ENCODE data around the gene GPR151. TPM values are rescaled to one million over a fixed set of nuclear protein-coding genes. Genes with fewer than 3 reads are reported as not detected.
"Not testable (repeated sequence)": the region's sequence is repeated elsewhere in the genome, so short reads cannot be mapped to it uniquely, and the experiment has no call there.

The GPR151 gene
- total RNA-seq: not detected in 2 replicates

DNA sequence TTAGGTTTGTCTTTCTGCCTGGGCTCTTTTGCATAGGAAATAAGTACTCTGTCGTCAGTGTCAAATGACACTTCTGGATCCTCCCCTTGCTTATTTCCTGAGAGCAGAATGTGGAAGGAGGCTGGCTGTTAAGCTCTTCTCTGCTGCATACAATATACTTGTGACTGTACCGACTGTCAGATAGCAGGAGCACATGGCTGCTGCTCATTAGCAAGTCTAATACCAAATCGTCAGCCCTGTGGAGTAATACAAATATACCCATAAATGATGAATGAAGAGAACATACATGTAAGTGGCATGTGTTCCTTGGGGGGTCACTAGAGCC is at the start of gene GPR151:
TSS of gene GPR151 (minus strand) at position 40 of the 325 bp plus-strand sequence. CDS start 77 bp downstream, outside the sequence.
- DNase-seq (ENCODE audit: low read depth in 2 of 2): peak in 1 of 2 donors; percentile 5

DNA sequence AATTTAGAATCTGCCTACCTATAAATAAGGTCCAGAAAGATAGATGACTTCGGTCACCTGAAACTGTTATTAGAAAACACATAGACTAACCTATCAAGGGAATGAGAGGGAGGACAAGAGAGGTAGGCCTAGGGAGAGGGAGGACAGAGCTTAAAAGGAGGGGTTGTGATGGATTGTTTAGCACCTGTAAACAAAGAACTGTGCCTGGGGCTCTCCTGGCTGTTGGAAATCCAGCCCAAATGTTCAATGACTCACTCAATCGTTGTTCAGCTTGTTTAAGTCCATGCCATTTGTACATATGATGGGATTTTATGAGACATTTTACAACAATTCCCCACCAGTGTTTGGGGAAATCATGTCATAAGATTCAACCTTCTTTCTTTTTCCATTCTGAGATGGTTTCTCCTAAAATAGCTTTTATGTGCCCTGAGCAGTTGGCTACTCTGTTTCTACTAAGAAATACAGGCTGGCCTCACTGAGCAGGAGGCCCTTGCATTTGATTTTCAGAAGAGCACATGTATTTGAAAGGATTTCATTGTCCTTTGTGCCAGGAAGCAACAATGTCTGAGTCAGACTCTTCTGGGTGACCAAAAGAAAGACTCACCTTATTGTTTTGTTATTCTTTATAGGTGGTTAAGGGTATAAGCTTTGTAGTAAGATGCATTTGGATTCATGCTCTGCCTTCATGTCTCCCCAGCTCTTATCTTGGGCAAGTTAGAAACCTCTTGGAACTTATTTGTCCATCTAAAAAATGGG is 48.2 kb upstream of the GPR151 start:
- DNase-seq (ENCODE audit: low read depth in 2 of 2): no peak

DNA sequence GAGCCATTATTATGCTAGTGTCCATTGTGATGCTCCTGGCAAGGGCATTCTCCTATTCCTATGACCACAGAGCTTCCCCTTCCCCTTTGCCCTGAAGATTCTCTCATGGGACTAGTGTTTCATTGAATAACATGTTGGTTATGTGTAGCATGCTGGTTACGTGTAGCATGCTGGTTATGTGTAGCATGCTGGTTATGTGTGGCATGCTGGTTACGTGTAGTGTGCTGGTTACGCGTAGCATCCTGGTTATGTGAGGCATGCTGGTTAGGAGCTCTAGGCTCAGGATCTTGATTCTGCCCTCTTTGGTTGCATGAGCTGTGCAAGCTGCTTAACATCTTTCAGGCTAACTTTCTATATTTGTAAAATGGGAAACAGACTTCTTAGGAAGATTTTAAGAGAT is 46.5 kb upstream of the GPR151 start:
- DNase-seq (ENCODE audit: low read depth in 2 of 2): no peak

DNA sequence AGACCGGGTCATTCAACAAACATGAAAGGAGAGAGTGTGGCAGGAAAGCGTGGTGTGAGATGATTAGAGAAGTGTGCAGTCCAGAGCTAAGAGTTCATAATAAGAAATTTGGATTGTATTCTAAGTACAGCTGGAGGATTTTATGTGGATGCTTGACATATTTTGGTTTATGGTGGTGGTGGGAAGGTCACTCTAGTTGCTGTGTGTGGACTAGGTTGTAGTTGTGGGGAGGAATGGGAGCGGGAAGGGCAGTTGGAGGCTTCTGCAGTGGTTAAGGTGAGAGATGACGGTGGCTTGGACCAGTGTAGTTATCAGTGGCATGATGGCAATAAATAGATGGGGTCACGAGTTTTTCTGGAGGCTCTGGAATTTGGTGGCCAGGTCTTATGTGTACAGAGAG is 45.7 kb upstream of the GPR151 start:
- DNase-seq (ENCODE audit: low read depth in 2 of 2): no peak

DNA sequence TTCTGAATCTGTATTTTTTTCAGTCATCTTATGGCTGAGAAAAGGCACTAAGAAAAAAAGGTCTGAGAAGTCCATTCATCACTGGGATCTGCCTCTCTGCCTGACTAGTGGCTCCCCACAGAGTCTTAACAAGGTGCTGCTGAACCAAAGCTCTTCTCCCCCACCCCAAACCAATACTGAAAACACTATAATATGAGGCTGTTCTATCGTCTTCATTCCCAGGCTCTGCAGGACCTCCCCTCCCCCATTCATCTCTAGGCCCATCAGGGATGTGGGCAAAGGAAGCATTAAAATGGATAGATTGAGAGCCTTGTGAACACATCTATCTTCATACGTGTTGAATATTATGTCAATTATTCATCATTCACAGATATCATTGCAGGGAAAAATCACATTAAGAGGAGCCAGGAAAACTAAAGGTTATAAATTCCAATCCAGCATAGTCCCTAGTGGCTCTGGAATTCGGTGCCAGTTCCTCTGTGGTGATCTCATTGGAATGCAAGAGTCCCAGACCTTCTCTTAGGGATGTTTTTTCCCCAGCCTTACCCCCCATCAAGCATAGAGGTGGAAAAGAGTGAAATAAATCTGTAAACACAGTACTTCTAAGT is 44.3 kb upstream of the GPR151 start:
- no peak for DNase-seq (ENCODE audit: low read depth in 2 of 2)

DNA sequence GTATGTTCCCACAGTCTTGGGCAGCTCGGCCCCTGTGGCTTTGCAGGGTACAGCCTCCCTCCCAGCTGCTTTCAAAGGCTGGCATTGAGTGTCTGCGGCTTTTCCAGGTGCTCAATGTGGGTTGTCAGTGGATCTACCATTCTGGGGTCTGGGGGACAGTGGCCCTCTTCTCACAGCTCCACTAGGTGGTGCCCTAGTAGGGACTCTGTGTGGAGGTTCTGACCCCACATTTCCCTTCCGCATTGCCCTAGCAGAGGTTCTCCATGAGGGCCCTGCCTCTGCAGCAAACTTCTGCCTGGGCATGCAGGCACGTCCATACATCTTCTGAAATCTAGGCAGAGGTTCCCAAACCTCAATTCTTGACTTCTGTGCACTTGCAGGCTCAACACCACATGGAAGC is 40.9 kb upstream of the GPR151 start:
- DNase-seq (ENCODE audit: low read depth in 2 of 2): not testable (repeated sequence)

DNA sequence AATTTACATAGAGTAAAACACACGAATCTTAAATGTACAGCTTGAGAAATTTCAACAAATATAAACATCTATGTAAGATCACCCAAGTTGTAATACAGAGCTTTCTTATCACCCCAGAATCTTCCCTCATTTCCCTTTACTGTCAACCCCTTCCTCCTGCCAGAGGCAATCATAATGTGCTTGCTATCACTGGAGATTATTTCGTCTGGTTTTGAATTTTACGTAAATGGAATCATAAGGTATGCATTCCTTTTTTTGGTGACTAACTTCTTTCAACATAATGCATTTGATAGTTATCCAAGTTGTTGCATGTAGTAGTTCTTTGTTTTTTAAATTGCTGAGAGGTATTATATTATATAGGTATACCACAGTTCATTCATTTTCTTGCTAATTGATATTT is 37.5 kb upstream of the GPR151 start:
- no peak for DNase-seq (ENCODE audit: low read depth in 2 of 2)

DNA sequence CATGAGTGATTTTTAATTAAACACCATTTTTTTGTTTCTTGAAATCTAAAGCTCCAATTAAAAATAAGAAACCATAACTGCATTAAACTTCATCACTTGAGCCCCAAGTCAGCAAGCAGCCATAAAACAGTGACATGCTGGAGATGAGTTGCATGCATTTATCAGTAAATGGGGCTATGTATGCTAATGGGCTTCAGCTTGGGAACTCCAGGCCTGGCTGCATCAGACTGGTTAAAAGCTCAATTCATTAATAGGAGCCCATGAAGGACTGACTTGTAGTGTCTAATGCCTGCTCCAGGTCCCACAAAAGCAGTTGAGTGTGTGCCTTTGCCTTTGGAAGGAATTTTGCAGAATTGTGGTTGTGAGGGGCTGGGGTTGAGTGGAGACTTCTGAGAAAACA is 33.6 kb upstream of the GPR151 start:
- DNase-seq (ENCODE audit: low read depth in 2 of 2): no peak

DNA sequence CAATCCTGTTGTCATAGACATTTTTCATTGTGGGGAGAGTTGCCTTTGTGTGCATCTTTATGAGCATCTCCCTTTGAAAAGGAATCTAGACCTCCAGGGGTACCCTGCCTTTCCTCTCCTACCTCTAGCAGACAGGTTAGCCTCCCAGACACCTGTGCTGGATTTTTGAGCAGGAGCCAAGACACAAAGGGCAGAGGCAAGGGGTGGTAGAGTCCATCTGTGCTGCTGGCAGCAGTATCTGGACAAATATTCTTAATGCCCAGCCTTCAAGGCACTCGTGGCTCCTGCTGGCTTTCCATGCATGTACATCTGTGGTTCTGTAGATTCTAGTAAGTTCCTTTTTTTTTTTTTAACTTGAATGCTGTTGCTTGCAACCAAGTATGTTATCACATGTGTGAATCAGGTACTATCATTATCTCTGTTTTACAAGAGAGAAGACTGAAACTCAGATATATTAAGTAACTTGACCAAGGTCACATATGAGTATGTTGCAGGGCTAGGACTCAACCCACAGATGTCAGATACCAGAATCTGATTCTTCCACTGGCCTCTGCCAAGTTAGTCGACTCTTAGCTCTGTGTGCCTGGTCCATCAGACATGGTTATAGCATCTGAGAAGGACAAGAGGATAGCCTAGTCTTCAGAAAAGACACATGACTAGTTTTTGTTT is 32.9 kb upstream of the GPR151 start:
- DNase-seq (ENCODE audit: low read depth in 2 of 2): no peak

DNA sequence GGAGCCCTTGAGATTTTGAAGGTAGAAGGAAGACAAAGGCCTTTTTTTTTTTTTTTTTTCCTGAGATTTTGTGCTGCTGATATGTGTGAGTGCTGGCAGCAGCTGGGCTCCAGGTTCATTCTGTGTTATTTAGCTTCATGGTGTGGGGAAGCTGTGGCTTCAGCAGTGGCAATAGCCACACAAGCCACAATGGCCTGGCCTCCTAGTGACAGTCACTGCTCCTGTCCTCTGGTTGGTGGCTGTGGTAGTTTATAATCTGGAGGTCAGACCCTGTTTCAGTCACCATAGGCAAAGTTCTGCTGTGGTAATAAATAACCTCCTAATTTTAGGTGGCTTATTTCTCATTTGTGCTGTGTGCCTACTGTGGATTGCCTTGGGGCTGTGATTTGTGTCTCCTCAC is 28.2 kb upstream of the GPR151 start:
- no peak for DNase-seq (ENCODE audit: low read depth in 2 of 2)

DNA sequence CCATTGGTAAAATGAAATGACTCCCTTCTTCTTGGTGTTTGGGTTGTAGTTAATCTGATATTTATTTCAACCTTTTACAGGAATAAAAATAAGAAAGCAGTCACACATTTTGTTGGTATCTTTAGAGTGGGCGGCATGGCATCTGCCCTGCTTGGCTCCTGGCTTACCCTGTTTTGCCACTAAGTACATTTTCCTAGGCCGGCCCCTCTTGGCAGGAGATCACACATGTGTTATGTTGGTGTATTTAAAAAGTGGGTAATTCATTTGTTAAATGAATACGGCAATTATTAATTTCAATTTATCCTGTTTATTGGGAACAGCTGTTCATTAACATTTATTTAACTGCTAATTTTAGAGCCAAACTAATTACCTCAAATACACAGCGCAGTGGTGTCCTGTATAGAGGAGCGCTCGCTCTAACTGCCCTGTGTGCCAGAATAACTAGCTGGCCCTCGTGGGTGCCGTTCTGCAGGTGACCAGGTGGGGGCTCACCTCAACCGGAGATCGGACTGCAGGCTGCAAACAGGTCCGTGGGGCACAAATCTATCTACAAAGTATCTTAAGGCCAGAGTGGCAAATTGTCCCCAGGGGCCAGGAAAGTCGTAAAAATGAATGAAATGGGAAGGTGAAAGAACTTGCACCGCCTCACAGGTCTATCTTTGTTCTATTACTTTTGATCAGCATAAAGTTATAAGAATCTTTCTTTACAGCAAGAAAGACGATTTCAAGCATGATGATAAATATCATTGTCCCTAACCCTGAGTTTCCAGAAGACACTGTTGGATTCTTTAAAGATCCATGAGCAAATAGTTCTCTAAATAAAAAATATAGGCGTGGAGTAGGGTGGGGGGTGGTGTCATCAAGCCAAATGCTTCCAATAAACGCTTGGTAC is 26.2 kb upstream of the GPR151 start:
- peak; percentile 37 to 67 for DNase-seq (ENCODE audit: low read depth in 2 of 2)

DNA sequence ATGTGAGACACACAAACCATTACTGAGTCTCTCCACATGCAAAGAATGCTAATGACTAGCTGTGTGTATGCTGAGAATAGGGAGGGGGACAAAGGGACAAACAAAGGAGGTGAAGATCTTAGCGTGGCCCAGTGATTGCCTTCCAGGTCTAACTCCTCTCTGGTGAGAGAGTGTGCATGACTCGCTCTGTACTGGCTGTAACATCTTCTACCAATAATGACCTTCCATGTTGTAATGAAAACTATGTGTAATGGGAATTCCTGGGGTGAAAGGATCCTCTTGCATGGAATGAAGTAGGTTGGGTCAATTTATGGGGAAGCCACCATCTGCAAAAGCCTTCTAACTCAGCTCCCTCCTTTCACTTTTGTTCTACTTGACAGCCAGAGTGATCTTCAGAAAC is 24.4 kb upstream of the GPR151 start:
- no peak for DNase-seq (ENCODE audit: low read depth in 2 of 2)

DNA sequence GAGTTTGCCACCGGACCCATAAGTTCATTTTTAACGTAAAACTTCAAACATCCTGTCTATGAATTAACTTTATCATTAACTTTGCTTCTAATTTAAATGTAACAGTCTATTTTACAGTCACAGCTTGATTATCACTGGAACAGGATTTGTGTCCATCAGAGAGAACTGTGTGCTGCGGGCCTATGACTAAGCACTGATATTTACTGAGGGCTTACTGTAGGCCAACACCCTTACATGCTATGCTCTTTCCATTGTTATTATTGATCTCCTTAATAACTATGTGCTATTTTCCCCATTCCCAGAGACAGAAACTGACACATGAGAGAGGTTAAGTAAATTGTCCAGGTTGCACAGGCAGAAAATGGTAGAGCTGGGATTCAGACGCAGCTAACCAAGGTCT is 24.0 kb upstream of the GPR151 start:
- no peak for DNase-seq (ENCODE audit: low read depth in 2 of 2)

DNA sequence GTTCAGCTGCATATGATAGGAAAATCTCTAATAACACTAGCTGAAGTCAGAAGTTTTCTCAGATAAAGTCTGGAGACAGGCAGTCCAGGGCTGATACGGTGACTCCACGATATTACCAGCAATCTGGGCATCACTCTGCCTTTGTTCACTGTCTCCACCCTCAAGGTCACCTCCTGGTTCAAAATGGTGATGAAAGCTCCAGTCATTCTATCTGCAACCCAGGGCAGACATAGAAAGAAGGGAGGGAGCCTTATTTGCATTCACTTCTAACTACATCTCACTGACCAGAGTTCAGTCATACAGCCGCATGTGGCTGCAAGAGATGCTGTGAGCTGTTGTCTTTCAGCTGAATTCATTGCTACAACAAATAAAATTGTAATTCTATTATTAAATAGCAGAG is 22.4 kb upstream of the GPR151 start:
- DNase-seq (ENCODE audit: low read depth in 2 of 2): no peak

DNA sequence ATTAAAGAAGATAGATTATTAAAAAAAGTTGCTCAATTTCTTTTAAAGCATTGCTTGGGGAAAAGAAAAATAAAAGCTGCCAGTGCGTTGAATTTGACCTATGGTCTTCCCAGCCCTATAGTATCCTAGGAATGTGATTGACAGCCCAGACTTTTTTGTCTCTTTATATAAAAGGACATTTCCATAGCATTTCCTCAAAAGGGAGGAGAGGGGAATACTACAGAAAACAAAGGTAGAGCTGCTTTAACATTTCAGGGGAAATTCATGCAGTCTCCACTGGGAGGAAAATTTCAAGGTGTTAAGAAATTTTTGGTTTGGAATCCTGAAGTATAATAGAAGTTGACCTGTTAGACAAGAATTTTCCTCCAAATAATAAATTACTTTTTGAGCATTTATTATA is 17.9 kb upstream of the GPR151 start:
- DNase-seq (ENCODE audit: low read depth in 2 of 2): no peak

DNA sequence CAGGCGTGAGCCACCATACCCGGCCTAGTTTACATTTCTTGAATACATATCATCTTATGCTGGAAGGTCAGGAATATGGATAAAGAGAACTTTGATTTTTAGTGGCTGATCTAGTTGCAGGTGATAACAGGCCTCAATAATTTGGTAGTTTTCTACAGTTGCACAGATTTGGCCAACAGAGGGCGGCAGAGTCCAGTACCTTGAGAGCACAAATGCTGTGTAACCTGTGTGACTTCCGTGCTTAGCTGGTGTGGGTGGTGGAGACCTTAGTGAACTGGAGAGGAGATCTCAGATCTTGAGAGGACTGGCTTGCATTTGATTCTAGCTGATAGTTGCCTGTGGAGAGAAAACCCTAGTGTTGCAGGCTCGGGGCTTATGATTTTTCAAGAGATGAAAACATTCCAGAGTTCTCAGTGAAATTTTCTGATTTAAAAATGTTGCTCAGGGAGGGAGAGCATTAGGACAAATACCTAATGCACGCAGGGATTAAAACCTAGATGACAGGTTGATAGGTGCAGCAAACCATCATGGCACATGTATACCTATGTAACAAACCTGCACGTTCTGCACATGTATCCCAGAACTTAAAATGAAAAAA is 17.4 kb upstream of the GPR151 start:
- peak; percentile 42 to 62 for DNase-seq (ENCODE audit: low read depth in 2 of 2)

DNA sequence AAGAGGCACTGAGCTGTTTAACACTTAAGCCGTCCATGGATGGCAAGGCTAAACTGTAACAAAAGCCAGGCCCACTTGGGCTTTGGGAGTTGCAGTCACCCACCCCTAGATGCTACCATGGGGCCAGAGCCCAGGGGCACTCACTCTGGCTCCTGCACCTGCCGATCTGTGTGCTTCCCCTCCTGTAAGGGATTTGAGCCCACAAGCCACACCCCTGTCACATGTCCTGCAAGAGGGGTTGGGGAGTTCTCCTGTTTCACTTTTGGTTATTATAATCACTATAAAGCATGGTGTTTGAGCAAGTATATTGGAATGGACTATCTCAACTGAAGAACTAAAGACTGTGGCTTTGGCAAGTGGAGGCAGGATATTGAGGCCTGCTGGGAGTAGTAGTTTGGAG is 14.0 kb upstream of the GPR151 start:
- no peak for DNase-seq (ENCODE audit: low read depth in 2 of 2)

DNA sequence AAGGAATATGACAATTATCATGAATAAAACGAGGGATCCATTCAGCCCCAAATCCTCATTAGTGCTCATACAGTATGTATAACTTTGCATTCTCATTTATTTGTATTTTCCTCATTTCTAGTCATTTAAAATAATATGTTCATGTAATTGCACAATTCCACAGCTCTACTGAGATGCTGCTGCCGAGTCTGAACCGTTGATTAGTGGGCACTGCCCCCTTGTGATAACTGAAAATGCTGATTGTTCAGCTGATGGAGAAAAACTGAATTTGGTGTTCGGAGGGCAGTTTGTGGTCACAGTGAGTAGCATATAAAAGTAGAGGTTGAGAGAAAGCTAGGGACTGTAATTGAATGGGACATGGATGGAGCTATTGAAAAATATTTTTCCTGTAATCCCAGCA is 12.2 kb upstream of the GPR151 start:
- peak; percentile 28 to 43 for DNase-seq (ENCODE audit: low read depth in 2 of 2)

DNA sequence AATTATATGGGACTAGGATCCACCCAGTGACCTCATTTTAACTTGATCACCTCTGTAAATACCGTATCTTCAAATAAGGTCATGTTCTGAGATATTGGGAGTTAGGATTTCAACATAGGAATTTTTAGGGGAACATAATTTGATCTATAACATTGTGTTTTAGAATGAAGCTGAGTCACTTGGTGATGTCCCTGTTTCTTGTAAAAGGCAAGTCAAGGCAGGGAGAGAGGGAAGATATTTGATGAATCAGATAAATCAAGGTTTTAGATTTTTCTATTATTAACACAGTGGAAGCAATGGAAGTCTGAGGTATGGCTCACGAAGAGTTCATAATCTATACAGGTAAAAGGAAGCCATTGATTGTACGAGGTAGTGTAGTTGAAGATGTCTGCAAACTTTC is 11.8 kb upstream of the GPR151 start:
- no peak for DNase-seq (ENCODE audit: low read depth in 2 of 2)

DNA sequence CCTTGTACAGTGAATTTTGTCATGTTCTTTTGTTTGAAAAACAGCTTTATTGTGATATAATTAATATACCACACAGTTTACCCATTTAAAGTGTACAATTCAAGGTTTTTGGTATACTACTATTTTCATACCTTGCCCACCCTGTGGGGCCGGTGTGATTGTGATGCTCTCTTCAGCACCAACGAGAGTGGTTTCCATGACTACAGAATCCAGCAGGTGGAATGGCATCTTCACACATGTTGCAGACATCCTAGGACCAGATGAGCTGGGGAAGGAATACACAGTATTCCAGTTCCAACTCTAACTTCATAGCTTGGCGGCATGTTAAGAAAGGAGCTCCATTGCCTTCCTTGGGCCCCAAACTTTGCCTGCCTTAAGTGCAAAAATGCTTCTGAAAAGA is 7.7 kb upstream of the GPR151 start:
- DNase-seq (ENCODE audit: low read depth in 2 of 2): no peak

DNA sequence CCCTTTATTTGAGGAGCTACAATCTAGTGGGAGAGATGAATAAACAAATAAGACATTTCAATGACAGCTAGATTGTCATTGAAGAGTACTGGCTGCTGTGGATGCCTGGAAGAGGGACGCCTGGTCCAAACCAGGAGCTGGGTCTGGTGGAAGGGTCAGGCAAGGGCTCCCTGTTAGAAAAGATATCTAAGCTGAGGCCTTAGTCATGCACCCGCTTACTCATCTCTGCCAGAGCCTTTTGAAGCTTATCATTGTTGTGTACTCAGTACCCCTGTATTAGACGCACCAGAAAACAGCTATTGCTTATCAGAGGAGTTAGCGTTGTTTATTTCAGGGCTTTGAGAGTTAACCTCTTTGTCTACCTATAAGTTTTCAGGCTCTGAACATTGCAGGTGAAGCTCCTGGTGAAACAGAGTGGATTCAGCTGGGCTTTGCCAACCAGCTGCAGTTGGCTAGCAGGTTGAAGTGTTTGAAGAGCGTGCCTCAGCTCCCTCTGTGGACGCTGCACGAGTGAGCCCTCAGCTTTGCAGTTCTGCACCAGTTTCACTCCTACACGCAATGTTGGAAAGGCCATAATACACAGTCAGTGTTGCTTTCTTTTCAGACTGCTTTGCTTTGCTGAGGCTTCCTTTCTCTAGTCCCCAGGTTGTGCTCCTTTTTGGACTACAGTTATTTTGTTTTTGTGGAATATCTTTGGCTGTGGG is 5.6 kb upstream of the GPR151 start:
- no peak for DNase-seq (ENCODE audit: low read depth in 2 of 2)

All from dermis microvascular lymphatic vessel endothelial cell (primary cell).